AG09309 (cell line): ENCODE results near the gene VWA3B.
A peak's percentile ranks its signal among the peaks of the same experiment; 100 is the strongest.

ENCODE experiments used
- DNase-seq: peaks from one replicate; pipeline ENCODE4 v3.0.0-alpha.2; 2010; ENCODE audit warnings: low read depth
- H3K4me3 ChIP-seq: 2 replicates; pipeline ENCODE4 v1.5.1; 2011; ENCODE audit warnings: mild to moderate bottlenecking, low read depth, low read length, moderate library complexity; ENCODE audit not compliant: control insufficient read depth
- TF ChIP-seq, protein P1 (sequence below): IDR thresholded peaks from 2 replicates; pipeline ENCODE4 v1.5.1; 2011; ENCODE audit warnings: mild to moderate bottlenecking, low read depth, low read length, inconsistent platforms; ENCODE audit not compliant: insufficient read depth, control insufficient read depth; ENCODE audit errors: missing control alignments

VWA3B gene

DNA sequence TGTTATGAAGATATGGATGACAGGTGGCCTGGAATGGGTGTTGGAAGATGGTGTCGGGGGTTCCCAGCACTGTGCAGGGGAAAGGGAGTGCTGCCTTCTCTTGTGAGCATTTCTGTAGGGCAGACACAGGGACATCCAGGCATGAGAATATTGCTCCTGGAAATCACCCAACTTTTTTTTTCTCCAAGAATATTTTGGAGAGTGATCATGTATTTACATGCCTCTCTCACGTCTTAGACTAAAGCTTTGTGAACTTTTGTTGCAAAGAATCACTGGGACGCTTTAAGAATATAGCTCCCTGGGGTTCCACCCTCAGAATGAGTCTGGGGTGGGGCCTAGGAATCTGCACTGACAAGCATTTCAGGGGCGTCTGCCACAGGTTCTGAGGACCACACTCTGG lies 68.7 kb downstream of the VWA3B start:
- no peak for DNase-seq
- TF ChIP-seq, protein P1, sequence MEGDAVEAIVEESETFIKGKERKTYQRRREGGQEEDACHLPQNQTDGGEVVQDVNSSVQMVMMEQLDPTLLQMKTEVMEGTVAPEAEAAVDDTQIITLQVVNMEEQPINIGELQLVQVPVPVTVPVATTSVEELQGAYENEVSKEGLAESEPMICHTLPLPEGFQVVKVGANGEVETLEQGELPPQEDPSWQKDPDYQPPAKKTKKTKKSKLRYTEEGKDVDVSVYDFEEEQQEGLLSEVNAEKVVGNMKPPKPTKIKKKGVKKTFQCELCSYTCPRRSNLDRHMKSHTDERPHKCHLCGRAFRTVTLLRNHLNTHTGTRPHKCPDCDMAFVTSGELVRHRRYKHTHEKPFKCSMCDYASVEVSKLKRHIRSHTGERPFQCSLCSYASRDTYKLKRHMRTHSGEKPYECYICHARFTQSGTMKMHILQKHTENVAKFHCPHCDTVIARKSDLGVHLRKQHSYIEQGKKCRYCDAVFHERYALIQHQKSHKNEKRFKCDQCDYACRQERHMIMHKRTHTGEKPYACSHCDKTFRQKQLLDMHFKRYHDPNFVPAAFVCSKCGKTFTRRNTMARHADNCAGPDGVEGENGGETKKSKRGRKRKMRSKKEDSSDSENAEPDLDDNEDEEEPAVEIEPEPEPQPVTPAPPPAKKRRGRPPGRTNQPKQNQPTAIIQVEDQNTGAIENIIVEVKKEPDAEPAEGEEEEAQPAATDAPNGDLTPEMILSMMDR, result no peak
- H3K4me3 ChIP-seq, result no peak overlapping the region

DNA sequence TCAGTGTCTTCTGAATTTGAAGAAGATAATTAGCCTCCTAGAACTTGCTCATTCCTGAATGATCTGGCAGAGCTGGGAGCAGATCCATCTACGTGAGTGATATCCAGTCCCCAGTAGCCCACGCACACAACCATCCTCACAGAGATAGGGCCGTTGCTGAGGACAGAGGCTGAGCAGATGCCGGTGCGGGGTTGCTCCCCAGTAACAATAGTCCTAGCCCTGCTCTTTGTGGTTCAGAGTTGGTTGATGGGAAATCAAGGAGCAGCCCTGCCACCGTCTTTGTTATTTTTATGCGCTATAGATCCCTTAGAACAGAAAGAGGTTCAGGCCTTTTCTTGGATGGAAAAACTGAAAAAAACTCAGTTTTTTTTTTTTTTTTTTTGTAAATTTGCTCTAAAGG lies 69.3 kb downstream of the VWA3B start:
- H3K4me3 ChIP-seq, result no peak overlapping the region
- TF ChIP-seq, protein P1, result no peak
- no peak for DNase-seq

DNA sequence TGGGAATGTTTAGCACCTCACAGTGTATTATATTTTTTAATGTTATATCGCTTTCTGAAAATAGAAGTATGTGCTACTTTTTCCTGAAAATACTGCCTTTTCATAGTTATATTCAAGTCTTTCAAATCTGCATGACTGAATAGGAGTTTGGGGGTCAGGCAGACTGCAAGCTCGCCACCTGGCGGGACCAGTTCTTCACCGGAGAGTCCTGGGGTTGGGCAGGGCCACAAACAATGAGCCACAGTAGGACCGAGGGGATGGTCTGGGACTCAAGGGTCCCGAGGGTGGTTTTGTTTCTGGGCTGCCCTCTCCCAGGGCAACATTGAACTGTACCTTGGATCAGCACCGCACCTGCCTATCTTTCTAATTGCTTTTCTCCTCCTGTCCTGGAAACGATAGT lies 70.6 kb downstream of the VWA3B start:
- TF ChIP-seq, protein P1, result peak; percentile 18
- DNase-seq, result no peak
- no peak overlapping the region for H3K4me3 ChIP-seq

DNA sequence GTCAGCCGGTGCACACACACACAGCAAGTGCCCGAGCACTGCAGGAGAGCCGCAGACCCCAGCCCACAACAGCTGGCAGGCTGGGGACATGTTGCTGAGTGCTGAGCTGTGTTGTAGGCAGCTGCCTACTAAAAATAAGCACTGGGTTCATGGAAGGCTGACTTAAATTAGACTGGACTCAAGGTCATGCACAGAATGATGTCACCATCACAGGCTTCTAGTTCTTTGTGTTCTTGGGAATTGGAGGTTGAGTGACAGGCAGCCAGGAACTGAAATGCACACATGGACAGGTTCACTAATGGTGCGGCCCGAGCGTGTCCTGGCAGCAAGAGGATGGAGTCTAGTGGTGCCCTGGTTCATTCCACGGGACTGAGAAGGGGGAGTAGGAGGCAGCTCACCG lies 71.3 kb downstream of the VWA3B start:
- TF ChIP-seq, protein P1, result no peak
- DNase-seq, result no peak

DNA sequence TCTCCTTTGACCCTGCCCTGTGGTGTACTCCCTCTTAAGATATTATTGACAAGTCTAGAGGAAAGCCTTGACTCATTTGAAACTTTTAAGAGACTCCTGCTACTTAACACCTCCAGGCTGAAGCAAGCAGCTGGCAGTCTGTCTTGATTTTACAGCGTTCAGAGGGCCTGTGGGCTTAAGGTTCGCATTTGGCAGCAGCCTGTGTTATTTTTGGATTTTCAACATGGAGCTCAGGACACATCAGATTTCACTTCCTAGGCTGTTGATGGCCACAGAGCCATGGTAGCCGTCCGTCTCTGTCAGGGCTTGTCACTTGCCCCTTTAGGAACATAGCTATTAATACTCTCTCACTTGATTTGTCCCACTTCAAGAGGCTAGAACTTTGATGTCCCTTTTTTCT lies 73.6 kb downstream of the VWA3B start:
- DNase-seq, result no peak
- H3K4me3 ChIP-seq, result no peak overlapping the region
- TF ChIP-seq, protein P1, result no peak

More for the DNA sequence above, 71.3 kb downstream of the VWA3B start:
- no peak overlapping the region for H3K4me3 ChIP-seq

DNA sequence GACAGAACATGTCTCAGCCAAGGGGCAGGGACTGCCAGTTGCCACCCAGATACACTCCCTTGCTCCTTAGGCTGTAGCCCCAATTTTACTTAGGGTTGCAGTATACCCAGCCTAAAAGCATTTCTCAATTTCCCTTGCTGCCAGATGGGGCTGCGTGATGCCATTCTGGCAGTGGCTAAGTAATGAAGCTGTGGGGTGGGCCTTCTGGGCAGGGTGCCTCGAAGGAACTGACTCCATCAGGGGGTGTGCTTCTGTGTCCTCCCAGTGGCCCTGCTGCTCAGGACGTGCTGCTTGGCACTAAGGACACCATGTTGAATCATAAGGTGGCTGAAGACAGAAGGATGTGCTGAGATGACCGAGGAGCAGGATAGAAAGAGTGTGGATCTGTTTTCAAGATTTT lies 74.2 kb downstream of the VWA3B start:
- no peak overlapping the region for H3K4me3 ChIP-seq
- TF ChIP-seq, protein P1, result no peak
- no peak for DNase-seq

DNA sequence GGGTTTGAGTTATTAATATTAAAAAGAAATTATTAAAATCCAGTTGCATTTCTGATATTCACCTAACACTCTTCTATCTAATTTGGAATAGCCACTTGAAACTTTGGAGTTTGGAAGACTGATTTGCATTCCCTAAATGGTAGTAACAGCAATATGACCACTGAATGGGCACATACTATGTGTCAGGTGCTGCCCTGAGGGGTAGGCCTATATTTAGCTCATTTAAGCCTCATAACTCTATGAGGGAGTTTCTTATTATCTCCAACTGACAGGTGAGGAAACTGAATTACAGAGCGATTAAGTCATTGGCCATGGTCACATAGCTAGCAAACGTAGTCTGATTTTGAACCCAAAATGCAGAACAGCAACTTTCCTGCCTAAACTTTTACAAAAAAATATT lies 77.3 kb downstream of the VWA3B start:
- no peak for DNase-seq
- TF ChIP-seq, protein P1, result no peak
- no peak overlapping the region for H3K4me3 ChIP-seq
